GM12801 (cell line): Measurements from ENCODE around the gene DLGAP3.

Experiments used
- CTCF ChIP-seq: IDR thresholded peaks from one replicate; pipeline ENCODE4 v1.5.1; 2011; ENCODE audit warnings: control low read depth; ENCODE audit not compliant: insufficient read length; ENCODE audit errors: extremely low read depth

Gene DLGAP3

GRCh38 chr1:34816778-34817177 lies 112.7 kb downstream of the DLGAP3 start:
- no peak for TF ChIP-seq CTCF

GRCh38 chr1:34816332-34816731 lies 113.1 kb downstream of the DLGAP3 start:
- no peak for TF ChIP-seq CTCF
